HG03039 (cell line): ENCODE data around the gene ANOS1.
"Not testable (repeated sequence)": the region's sequence is repeated elsewhere in the genome, so short reads cannot be mapped to it uniquely, and the experiment has no call there.

ENCODE experiments used
- ATAC-seq: cut with Tn5 transposase; IDR thresholded peaks from one replicate; pipeline ENCODE4 v1.9.1; 2021; ENCODE audit warnings: mild to moderate bottlenecking, moderate library complexity; ENCODE audit not compliant: unreplicated experiment

Gene ANOS1

GRCh38 chrX:8731559-8732395 is at the start of gene ANOS1:
TSS of gene ANOS1 (minus strand) at chrX:8732137. CDS start at chrX:8732036, 101 bp downstream.
- no peak for ATAC-seq

GRCh38 chrX:8773117-8773516 is 41.2 kb upstream of the ANOS1 start:
- ATAC-seq = no peak

GRCh38 chrX:8760021-8760420 is 28.1 kb upstream of the ANOS1 start:
- ATAC-seq = no peak

- ATAC-seq = not testable (repeated sequence)
Observed at GRCh38 chrX:8758706-8759105, 26.8 kb upstream of the ANOS1 start.

GRCh38 chrX:8757609-8758389 is 25.9 kb upstream of the ANOS1 start:
- ATAC-seq = not testable (repeated sequence)

- ATAC-seq = no peak
Observed at GRCh38 chrX:8755813-8756212, 23.9 kb upstream of the ANOS1 start.

- ATAC-seq = no peak
Observed at GRCh38 chrX:8755116-8755515, 23.2 kb upstream of the ANOS1 start.

- no peak for ATAC-seq
Observed at GRCh38 chrX:8749697-8750096, 17.8 kb upstream of the ANOS1 start.

- ATAC-seq = no peak
Observed at GRCh38 chrX:8748855-8749254, 16.9 kb upstream of the ANOS1 start.

GRCh38 chrX:8743126-8743732 is 11.3 kb upstream of the ANOS1 start:
- no peak for ATAC-seq

- no peak for ATAC-seq
Observed at GRCh38 chrX:8741981-8742380, 10.0 kb upstream of the ANOS1 start.

- ATAC-seq = no peak
Observed at GRCh38 chrX:8738588-8739189, 6.8 kb upstream of the ANOS1 start.

- no peak for ATAC-seq
Observed at GRCh38 chrX:8737883-8738282, 5.9 kb upstream of the ANOS1 start.

- no peak for ATAC-seq
Observed at GRCh38 chrX:8730812-8731558, 952 bp downstream of the ANOS1 start.

- ATAC-seq = no peak
Observed at GRCh38 chrX:8729811-8730210, 2.1 kb downstream of the ANOS1 start.

- ATAC-seq = no peak
Observed at GRCh38 chrX:8728932-8729535, 2.9 kb downstream of the ANOS1 start.

- no peak for ATAC-seq
Observed at GRCh38 chrX:8726031-8726652, 5.8 kb downstream of the ANOS1 start.

- ATAC-seq = no peak
Observed at GRCh38 chrX:8724300-8724699, 7.6 kb downstream of the ANOS1 start.

GRCh38 chrX:8721536-8721935 is 10.4 kb downstream of the ANOS1 start:
- no peak for ATAC-seq

- ATAC-seq = no peak
Observed at GRCh38 chrX:8720136-8720535, 11.8 kb downstream of the ANOS1 start.
